A673 (cell line): ENCODE data around the gene KISS1R. TPM values are rescaled to one million over a fixed set of nuclear protein-coding genes. Genes with fewer than 3 reads are reported as not detected.

Source experiments
- BruUV-seq: library from RNA; stranded (reverse); fragments of 400-500 nt; replicated peaks from 2 replicates; lab custom pipeline; 2021; lab: Mats Ljungman, UMichigan
- CTCF ChIA-PET: fragments of 300-600 bp; sonication (Branson Sonifier 250); formaldehyde crosslinking; loops from one replicate; lab custom pipeline; 2022; ENCODE audit warnings: antibody characterized with exemption; lab: Charles Lee
- POLR2A ChIA-PET: fragments of 300-600 bp; sonication (Branson Sonifier 250); formaldehyde crosslinking; loops from one replicate; lab custom pipeline; 2022; ENCODE audit warnings: antibody characterized with exemption; ENCODE audit not compliant: low non-redundant PET; lab: Charles Lee
- DNase-seq: peaks from one replicate; pipeline ENCODE4 v3.0.0-alpha.2; 2015; ENCODE audit warnings: low spot score
- H3K27ac ChIP-seq: fragments of 200-600 bp; sonication (generic); 2 replicates; pipeline ENCODE4 v1.5.1; 2016; ENCODE audit warnings: mixed run types, low read depth, mild to moderate bottlenecking, mixed read lengths, antibody characterized with exemption, low read length; ENCODE audit not compliant: poor library complexity, severe bottlenecking
- H3K27me3 ChIP-seq: fragments of 200-600 bp; sonication (generic); replicated peaks from 2 replicates; pipeline ENCODE4 v1.6.1; 2017; ENCODE audit warnings: mixed run types, low read depth, mild to moderate bottlenecking, mixed read lengths, antibody characterized with exemption, low read length; ENCODE audit not compliant: insufficient read depth, poor library complexity
- H3K36me3 ChIP-seq: fragments of 200-600 bp; sonication (generic); 2 replicates; pipeline ENCODE4 v1.6.1; 2016; ENCODE audit warnings: mixed run types, mild to moderate bottlenecking, mixed read lengths, antibody characterized with exemption, low read length; ENCODE audit not compliant: insufficient read depth, poor library complexity, severe bottlenecking
- H3K4me1 ChIP-seq: fragments of 200-600 bp; sonication (generic); 2 replicates; pipeline ENCODE4 v1.6.1; 2017; ENCODE audit warnings: mixed run types, mild to moderate bottlenecking, mixed read lengths, antibody characterized with exemption, low read length; ENCODE audit not compliant: insufficient read depth, poor library complexity, severe bottlenecking
- H3K4me3 ChIP-seq: fragments of 200-600 bp; sonication (generic); 2 replicates; pipeline ENCODE4 v1.5.1; 2016; ENCODE audit warnings: low read depth, mixed run types, mild to moderate bottlenecking, mixed read lengths, low read length; ENCODE audit not compliant: poor library complexity, severe bottlenecking
- H3K9me3 ChIP-seq: fragments of 200-600 bp; sonication (generic); 2 replicates; pipeline ENCODE4 v1.6.1; 2016; ENCODE audit warnings: mixed run types, low read depth, mild to moderate bottlenecking, mixed read lengths, antibody characterized with exemption, low read length; ENCODE audit not compliant: poor library complexity, severe bottlenecking
- CTCF ChIP-seq: fragments of 300-800, 200-600 bp; sonication (generic); conservative IDR thresholded peaks from 2 replicates; pipeline ENCODE4 v1.5.1; 2017; ENCODE audit warnings: low read depth, mild to moderate bottlenecking, antibody characterized with exemption, low read length, moderate library complexity, mixed read lengths
- EZH2 ChIP-seq: fragments of 200-600 bp; sonication (generic); IDR thresholded peaks from 2 replicates; pipeline ENCODE4 v1.6.1; 2017; ENCODE audit warnings: borderline replicate concordance, low read depth, mild to moderate bottlenecking, mixed read lengths, antibody characterized with exemption, low read length; ENCODE audit not compliant: poor library complexity, severe bottlenecking
- intact Hi-C: fragments of 100-400 bp; cut with micrococcal nuclease; formaldehyde crosslinking; loops from one replicate; pipeline ENCODE4 v1.10.0; 2022; ENCODE audit not compliant: unreplicated experiment
- total RNA-seq: library from RNA; stranded (reverse); gene quantifications from 2 replicates; pipeline ENCODE4 v1.2.3, GENCODE V29; 2021

KISS1R gene
- total RNA-seq, 1 experiment from 2014 or later: not detected

GRCh38 chr19:873561-874041, 43.5 kb upstream of the KISS1R start:
- CTCF ChIA-PET: no interaction called here

GRCh38 chr19:875265-875879, 41.8 kb upstream of the KISS1R start:
- Histone ChIP-seq H3K9me3 (no peaks in the 10 kb centered on the region), H3K4me3 (no peak overlapping the region), H3K4me1 (peaks cover 25% of the 10 kb centered on the region), H3K36me3 (peaks cover 16% of the 10 kb centered on the region), H3K27ac (no peak overlapping the region), H3K27me3 (no peaks in the 10 kb centered on the region)
- CTCF ChIA-PET: no interaction called here
- POLR2A ChIA-PET: no interaction called here
- intact Hi-C loops: no loop called here
- no peak for DNase-seq
- no TSS peak for BruUV-seq
- TF ChIP-seq CTCF: no peak
- TF ChIP-seq EZH2: no peak

More at GRCh38 chr19:873561-874041, 43.5 kb upstream of the KISS1R start:
- TF ChIP-seq CTCF (no peak), EZH2 (no peak)
- POLR2A ChIA-PET: no interaction called here
- no peaks in the 10 kb centered on the region for H3K27me3 ChIP-seq
- H3K9me3 ChIP-seq: no peaks in the 10 kb centered on the region
- intact Hi-C loops: no loop called here
- BruUV-seq: no TSS peak
- DNase-seq: no peak
- H3K4me1 ChIP-seq: peaks cover 43% of the 10 kb centered on the region
- peaks cover 24% of the 10 kb centered on the region for H3K36me3 ChIP-seq
- no peak overlapping the region for H3K27ac ChIP-seq
- H3K4me3 ChIP-seq: no peak overlapping the region

GRCh38 chr19:876089-876488, 41.0 kb upstream of the KISS1R start:
- Histone ChIP-seq H3K4me1 (peaks cover 18% of the 10 kb centered on the region), H3K27me3 (no peaks in the 10 kb centered on the region), H3K27ac (no peak overlapping the region), H3K36me3 (peaks cover 10% of the 10 kb centered on the region), H3K4me3 (no peak overlapping the region), H3K9me3 (no peaks in the 10 kb centered on the region)
- POLR2A ChIA-PET: no interaction called here
- CTCF ChIA-PET: no interaction called here
- TF ChIP-seq CTCF: no peak
- TF ChIP-seq EZH2: no peak
- no TSS peak for BruUV-seq
- intact Hi-C loops: no loop called here
- no peak for DNase-seq
